CD4-positive, alpha-beta T cell treated with Interleukin-4 for 4 hours (primary cell): Measurements from ENCODE around the gene CEP170B.
"Not testable (repeated sequence)": the region's sequence is repeated elsewhere in the genome, so short reads cannot be mapped to it uniquely, and the experiment has no call there.

ENCODE experiments used
- DNase-seq: peaks from one replicate; pipeline ENCODE4 v3.0.0-alpha.2; 2020

Gene CEP170B

GRCh38 chr14:104892531-104893434 lies 27.7 kb downstream of the CEP170B start:
- no peak for DNase-seq

DNA sequence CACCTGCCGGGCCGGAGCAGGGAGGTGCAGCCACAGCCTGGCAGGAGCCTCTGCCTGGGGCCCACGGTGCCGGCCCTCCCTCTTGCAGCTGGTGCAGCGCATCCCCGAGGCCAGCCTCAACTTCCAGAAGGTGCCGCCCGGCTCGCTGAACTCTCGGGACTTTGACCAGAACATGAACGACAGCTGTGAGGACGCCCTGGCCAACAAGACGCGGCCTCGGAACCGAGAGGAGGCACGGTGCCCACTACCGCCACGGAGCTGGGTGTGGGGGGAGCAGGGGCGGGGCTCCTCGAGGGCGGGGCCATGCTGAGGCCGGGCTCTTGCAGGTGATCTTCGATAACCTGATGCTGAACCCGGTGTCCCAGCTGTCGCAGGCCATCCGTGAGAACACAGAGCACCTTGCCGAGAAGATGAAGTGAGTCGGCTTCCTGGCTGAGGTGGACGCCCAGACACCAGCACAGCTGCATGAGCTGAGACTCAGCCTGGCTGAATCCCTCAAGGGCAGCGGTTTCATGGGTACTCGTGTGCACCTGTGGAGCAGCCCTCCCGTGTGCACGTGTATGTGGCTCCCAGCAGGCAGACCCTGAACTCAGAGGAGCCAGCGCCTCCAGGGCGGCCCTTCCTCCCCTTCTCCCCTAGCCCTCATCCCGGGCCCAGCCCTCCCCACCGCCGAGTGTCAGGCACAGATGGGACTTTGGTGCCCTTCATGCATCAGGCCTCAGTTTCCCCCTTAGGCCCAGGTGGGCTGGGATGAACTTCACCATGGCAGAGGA lies 28.6 kb downstream of the CEP170B start:
- DNase-seq = no peak

DNA sequence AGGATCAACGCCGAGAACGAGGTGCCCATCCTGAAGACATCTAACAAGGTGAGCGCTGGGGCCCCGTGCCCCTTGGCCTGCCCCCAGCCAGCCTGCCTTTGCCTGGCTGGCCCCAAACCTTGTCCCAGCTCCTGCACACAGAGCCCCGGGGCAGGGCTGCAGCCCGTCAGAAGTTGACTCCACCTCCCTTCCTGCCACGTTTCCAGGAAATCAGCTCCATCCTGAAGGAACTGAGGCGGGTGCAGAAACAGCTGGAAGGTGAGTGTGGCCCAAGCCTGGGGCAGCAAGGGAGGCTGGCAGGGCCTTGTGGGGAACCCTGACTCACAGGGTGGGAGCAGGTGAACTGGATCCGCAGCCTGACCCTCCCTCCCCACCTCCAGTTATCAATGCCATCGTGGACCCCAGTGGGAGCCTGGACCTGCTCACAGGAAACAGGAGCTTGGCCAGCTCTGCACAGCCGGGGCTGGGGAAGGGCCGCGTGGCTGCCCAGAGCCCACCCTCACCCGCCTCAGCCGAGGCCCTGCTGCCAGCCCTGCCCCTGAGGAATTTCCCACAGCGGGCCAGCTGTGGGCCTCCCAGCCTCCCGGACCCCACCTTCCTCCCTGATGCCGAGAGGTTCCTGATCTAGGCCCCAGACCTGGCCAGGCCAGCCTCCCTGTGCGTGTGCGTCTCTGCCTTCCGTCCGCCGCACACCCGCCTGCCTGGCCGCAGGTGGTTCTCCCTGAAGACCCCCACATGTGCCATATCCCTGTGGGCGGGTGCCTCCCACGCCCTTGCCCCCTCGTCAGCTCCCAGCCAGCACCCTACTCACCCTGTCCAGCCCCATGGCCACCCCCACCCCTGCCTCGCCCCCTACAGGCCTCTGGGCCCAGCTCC lies 29.5 kb downstream of the CEP170B start:
- no peak for DNase-seq

GRCh38 chr14:104895207-104895785 lies 30.2 kb downstream of the CEP170B start:
- DNase-seq = no peak

GRCh38 chr14:104895786-104896661 lies 31.0 kb downstream of the CEP170B start:
- DNase-seq = no peak

- no peak for DNase-seq
Measured at GRCh38 chr14:104897330-104898194, 32.5 kb downstream of the CEP170B start.

DNA sequence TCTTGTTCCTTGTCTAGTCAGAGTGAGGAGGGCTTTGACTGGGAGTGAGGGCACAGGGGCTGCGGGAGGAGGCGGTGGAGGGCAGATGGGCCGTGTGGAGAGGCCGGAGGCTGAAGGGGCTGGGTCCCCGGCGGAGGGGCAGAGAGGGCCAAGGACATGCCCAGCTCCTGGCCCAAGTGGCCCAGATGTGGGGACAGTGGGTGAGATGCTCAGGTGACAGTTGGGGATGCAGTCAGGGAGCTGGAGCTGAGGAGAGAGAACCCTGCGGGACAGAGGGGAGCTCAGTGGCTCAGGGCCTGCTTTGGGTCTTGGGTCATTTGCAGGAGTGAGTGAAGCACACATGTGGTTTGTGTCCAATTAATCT lies 33.1 kb downstream of the CEP170B start:
- DNase-seq = no peak

GRCh38 chr14:104898870-104899510 lies 33.9 kb downstream of the CEP170B start:
- no peak for DNase-seq

DNA sequence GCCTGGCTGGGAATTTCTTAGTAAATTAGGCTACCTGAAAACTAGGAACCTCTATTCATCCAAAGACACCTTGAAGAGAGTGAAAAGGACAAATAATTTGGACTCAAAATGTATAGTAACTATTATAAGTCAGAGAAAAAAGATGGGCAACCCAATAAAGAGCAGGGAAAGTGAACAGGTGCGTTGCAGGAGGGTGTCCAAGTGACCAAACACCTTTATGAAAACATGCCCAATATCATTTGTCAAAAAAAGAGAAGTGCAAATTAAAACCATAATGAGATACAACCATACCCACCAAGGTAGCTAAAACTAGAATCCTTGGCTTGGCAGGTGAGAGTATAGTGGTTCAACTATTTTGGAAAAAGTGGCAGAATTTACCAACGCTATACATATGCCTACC lies 34.7 kb downstream of the CEP170B start:
- DNase-seq = no peak

GRCh38 chr14:104900639-104901512 lies 35.8 kb downstream of the CEP170B start:
- DNase-seq = no peak

GRCh38 chr14:104903990-104904389 lies 38.9 kb downstream of the CEP170B start:
- DNase-seq = no peak

- not testable (repeated sequence) for DNase-seq
Measured at GRCh38 chr14:104904650-104905578, 39.8 kb downstream of the CEP170B start.

- not testable (repeated sequence) for DNase-seq
Measured at GRCh38 chr14:104905579-104905933, 40.5 kb downstream of the CEP170B start.

- DNase-seq = no peak
Measured at GRCh38 chr14:104908303-104908702, 43.2 kb downstream of the CEP170B start.

DNA sequence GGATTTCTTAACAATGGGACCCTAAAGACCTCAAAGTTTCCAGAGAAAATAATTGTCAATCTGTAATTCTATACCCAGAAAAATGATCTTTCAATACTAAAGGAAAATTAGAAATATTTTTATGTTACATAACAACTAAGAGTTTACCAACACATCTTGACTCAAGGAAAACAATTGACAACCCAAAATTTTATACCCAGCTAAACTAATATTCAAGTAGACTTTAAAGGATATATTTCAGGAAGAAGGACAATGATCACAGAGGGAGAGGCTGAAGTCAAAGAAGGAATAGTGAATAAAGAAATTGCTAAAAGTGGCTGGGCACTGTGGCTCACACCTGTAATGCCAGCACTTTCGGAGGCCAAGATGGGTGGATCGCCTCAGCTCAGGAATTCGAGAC lies 47.0 kb downstream of the CEP170B start:
- no peak for DNase-seq

DNA sequence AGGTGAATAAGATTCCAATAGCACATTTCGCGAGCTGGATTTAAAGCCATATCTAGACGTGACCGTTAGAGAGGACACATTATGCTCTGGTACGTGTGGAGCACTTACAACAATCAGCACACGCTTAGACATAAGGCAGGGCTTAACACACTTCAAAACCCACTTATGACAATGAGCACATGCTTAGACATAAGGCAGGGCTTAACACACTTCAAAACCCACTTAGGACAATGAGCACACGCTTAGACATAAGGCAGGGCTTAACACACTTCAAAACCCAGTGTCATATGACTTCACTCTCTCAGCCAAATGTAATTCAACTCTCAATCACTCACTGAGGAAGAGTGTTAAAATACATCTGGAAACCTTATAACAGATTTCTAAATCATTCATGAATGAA lies 48.4 kb downstream of the CEP170B start:
- DNase-seq = no peak

- no peak for DNase-seq
Measured at GRCh38 chr14:104917116-104917515, 52.0 kb downstream of the CEP170B start.

- no peak for DNase-seq
Measured at GRCh38 chr14:104917993-104918392, 52.9 kb downstream of the CEP170B start.
